Measurements from ENCODE around the gene OSBPL3.

Gene OSBPL3

GRCh38 chr7:24858108-24858977 lies 121.6 kb downstream of the OSBPL3 start:
- no peak for DNase-seq

- no peak for DNase-seq
Measured at GRCh38 chr7:24857623-24858022, 122.4 kb downstream of the OSBPL3 start.

GRCh38 chr7:24854866-24855265 lies 125.1 kb downstream of the OSBPL3 start:
- no peak for DNase-seq

- no peak for DNase-seq
Measured at GRCh38 chr7:24851786-24852185, 128.2 kb downstream of the OSBPL3 start.

- DNase-seq = no peak
Measured at GRCh38 chr7:24848878-24849277, 131.1 kb downstream of the OSBPL3 start.

GRCh38 chr7:24847754-24848153 lies 132.2 kb downstream of the OSBPL3 start:
- DNase-seq = no peak

GRCh38 chr7:24843821-24844434 lies 136.1 kb downstream of the OSBPL3 start:
- DNase-seq = no peak

GRCh38 chr7:24842449-24843241 lies 137.3 kb downstream of the OSBPL3 start:
- DNase-seq = no peak

GRCh38 chr7:24842029-24842428 lies 137.9 kb downstream of the OSBPL3 start:
- no peak for DNase-seq

- no peak for DNase-seq
Measured at GRCh38 chr7:24840563-24840962, 139.4 kb downstream of the OSBPL3 start.

GRCh38 chr7:24836084-24836483 lies 143.9 kb downstream of the OSBPL3 start:
- no peak for DNase-seq

- DNase-seq = no peak
Measured at GRCh38 chr7:24835643-24836042, 144.3 kb downstream of the OSBPL3 start.

GRCh38 chr7:24834128-24834798 lies 145.7 kb downstream of the OSBPL3 start:
- DNase-seq = no peak

GRCh38 chr7:24833549-24833948 lies 146.4 kb downstream of the OSBPL3 start:
- no peak for DNase-seq

- no peak for DNase-seq
Measured at GRCh38 chr7:24831240-24831639, 148.7 kb downstream of the OSBPL3 start.

- DNase-seq = no peak
Measured at GRCh38 chr7:24830440-24831050, 149.4 kb downstream of the OSBPL3 start.

GRCh38 chr7:24829787-24830186 lies 150.2 kb downstream of the OSBPL3 start:
- DNase-seq = no peak

- DNase-seq = no peak
Measured at GRCh38 chr7:24828891-24829661, 150.9 kb downstream of the OSBPL3 start.

- no peak for DNase-seq
Measured at GRCh38 chr7:24827589-24827988, 152.4 kb downstream of the OSBPL3 start.

- DNase-seq = no peak
Measured at GRCh38 chr7:24827027-24827426, 153.0 kb downstream of the OSBPL3 start.

GRCh38 chr7:24826662-24827020 lies 153.3 kb downstream of the OSBPL3 start:
- DNase-seq = no peak

Data from DMS79 (cell line).